Measurements from ENCODE around the gene CFAP45.

The CFAP45 gene

GRCh38 chr1:159851407-159851806 lies 48.6 kb downstream of the CFAP45 start:
- Mint-ChIP-seq H3K9me3 (no peaks in the 10 kb centered on the region), H3K4me1 (peaks cover 13% of the 10 kb centered on the region), H3K36me3 (ENCODE audit: low read depth) (no peaks in the 10 kb centered on the region), H3K27me3 (ENCODE audit: low read depth, poor library complexity) (peaks cover 84% of the 10 kb centered on the region), H3K4me3 (no peak overlapping the region), H3K27ac (no peak overlapping the region)
- no peak for TF ChIP-seq CTCF (IDR thresholded peaks at IDR 0.05)
- DNase-seq = no peak

- Mint-ChIP-seq H3K27ac (no peak overlapping the region), H3K4me1 (peaks cover 9% of the 10 kb centered on the region), H3K27me3 (ENCODE audit: low read depth, poor library complexity) (peaks cover 80% of the 10 kb centered on the region), H3K9me3 (no peaks in the 10 kb centered on the region), H3K4me3 (no peak overlapping the region), H3K36me3 (ENCODE audit: low read depth) (no peaks in the 10 kb centered on the region)
- no peak for DNase-seq
- no peak for TF ChIP-seq CTCF (IDR thresholded peaks at IDR 0.05)
These were observed 50.2 kb downstream of the CFAP45 start for GRCh38 chr1:159849626-159850366.

- no peak for TF ChIP-seq CTCF (IDR thresholded peaks at IDR 0.05)
- DNase-seq = no peak
- H3K27me3 Mint-ChIP-seq (ENCODE audit: low read depth, poor library complexity) = peaks cover 80% of the 10 kb centered on the region
- no peak overlapping the region for H3K27ac Mint-ChIP-seq
- peaks cover 6% of the 10 kb centered on the region for H3K4me1 Mint-ChIP-seq
- no peak overlapping the region for H3K4me3 Mint-ChIP-seq
- no peaks in the 10 kb centered on the region for H3K9me3 Mint-ChIP-seq
- no peaks in the 10 kb centered on the region for H3K36me3 Mint-ChIP-seq (ENCODE audit: low read depth)
These were observed 51.6 kb downstream of the CFAP45 start for GRCh38 chr1:159848326-159848725.

GRCh38 chr1:159847231-159847630 lies 52.7 kb downstream of the CFAP45 start:
- Mint-ChIP-seq H3K4me1 (peaks cover 7% of the 10 kb centered on the region), H3K27ac (no peak overlapping the region), H3K27me3 (ENCODE audit: low read depth, poor library complexity) (peaks cover 74% of the 10 kb centered on the region), H3K36me3 (ENCODE audit: low read depth) (no peaks in the 10 kb centered on the region), H3K9me3 (no peaks in the 10 kb centered on the region), H3K4me3 (no peak overlapping the region)
- DNase-seq = no peak
- TF ChIP-seq CTCF (IDR thresholded peaks at IDR 0.05) = no peak

- no peaks in the 10 kb centered on the region for H3K9me3 Mint-ChIP-seq
- DNase-seq = no peak
- no peak overlapping the region for H3K27ac Mint-ChIP-seq
- peaks cover 15% of the 10 kb centered on the region for H3K4me1 Mint-ChIP-seq
- TF ChIP-seq CTCF (IDR thresholded peaks at IDR 0.05) = no peak
- H3K36me3 Mint-ChIP-seq (ENCODE audit: low read depth) = no peaks in the 10 kb centered on the region
- H3K4me3 Mint-ChIP-seq = no peak overlapping the region
- H3K27me3 Mint-ChIP-seq (ENCODE audit: low read depth, poor library complexity) = peaks cover 69% of the 10 kb centered on the region
These were observed 54.0 kb downstream of the CFAP45 start for GRCh38 chr1:159845751-159846629.

Data from nephron progenitor cell (in vitro differentiated cells).